ENCODE data around the gene ZFYVE9. TPM values are rescaled to one million over a fixed set of nuclear protein-coding genes. Genes with fewer than 3 reads are reported as not detected.

ZFYVE9 gene
- total RNA-seq, 1 donor from 2014 or later: 18.7 TPM

DNA sequence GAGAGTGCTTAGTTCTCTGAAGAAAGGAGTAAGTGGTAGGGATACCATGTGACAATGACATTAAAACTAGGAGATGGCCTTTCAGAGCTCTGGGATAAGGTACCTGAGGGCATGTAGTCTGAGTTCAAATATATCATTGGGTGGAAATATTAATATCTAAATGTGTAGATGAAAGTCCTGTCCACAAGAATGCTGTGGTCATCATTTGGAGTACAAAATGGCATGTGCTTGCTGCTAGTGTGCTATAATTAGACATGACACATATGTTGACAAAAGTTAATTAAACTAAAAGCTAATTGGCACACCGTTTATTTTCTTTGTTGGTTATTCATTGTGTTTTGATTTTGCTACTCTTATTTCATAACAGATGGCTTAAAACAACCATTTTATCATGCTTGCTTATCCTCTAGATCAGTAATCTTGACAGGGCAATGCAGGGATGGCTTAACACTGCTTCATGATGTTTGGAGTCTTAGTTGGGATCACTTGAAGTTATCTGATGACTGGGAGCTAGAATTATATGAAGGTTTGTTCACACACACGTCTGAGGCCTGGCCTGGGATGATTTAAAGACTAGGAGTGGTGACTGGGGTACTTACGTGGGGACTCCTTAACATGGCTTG lies 193.1 kb downstream of the ZFYVE9 start:
- no peaks in the 10 kb centered on the region for H3K27me3 ChIP-seq (ENCODE audit: low read depth)
- intact Hi-C loops (cut with DNase I): no loop called here
- H3K4me3 ChIP-seq: no peak overlapping the region
- no peaks in the 10 kb centered on the region for H3K4me1 ChIP-seq
- DNase-seq: no peak
- H3K27ac ChIP-seq: no peak overlapping the region
- H3K36me3 ChIP-seq: peaks cover 29% of the 10 kb centered on the region
- H3K9me3 ChIP-seq: no peaks in the 10 kb centered on the region
- no peak for ATAC-seq
- TF ChIP-seq, protein P1, sequence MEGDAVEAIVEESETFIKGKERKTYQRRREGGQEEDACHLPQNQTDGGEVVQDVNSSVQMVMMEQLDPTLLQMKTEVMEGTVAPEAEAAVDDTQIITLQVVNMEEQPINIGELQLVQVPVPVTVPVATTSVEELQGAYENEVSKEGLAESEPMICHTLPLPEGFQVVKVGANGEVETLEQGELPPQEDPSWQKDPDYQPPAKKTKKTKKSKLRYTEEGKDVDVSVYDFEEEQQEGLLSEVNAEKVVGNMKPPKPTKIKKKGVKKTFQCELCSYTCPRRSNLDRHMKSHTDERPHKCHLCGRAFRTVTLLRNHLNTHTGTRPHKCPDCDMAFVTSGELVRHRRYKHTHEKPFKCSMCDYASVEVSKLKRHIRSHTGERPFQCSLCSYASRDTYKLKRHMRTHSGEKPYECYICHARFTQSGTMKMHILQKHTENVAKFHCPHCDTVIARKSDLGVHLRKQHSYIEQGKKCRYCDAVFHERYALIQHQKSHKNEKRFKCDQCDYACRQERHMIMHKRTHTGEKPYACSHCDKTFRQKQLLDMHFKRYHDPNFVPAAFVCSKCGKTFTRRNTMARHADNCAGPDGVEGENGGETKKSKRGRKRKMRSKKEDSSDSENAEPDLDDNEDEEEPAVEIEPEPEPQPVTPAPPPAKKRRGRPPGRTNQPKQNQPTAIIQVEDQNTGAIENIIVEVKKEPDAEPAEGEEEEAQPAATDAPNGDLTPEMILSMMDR (IDR thresholded peaks at IDR 0.05): no peak

- Histone ChIP-seq H3K9me3 (no peaks in the 10 kb centered on the region), H3K4me1 (no peaks in the 10 kb centered on the region), H3K27me3 (ENCODE audit: low read depth) (no peaks in the 10 kb centered on the region), H3K27ac (no peak overlapping the region), H3K4me3 (no peak overlapping the region), H3K36me3 (peaks cover 32% of the 10 kb centered on the region)
- ATAC-seq (peak in 1 of 2 donors; percentile 64), DNase-seq (no peak)
- TF ChIP-seq, protein P1 (IDR thresholded peaks at IDR 0.05): no peak
- intact Hi-C loops (cut with DNase I): no loop called here
Observed at GRCh38 chr1:52337439-52337838, 195.6 kb downstream of the ZFYVE9 start.

- H3K27me3 ChIP-seq (ENCODE audit: low read depth): no peaks in the 10 kb centered on the region
- no peak overlapping the region for H3K27ac ChIP-seq
- H3K4me3 ChIP-seq: no peak overlapping the region
- H3K9me3 ChIP-seq: no peaks in the 10 kb centered on the region
- H3K4me1 ChIP-seq: no peaks in the 10 kb centered on the region
- ATAC-seq (no peak), DNase-seq (no peak)
- TF ChIP-seq, protein P1 (IDR thresholded peaks at IDR 0.05): no peak
- intact Hi-C loops (cut with DNase I): no loop called here
- peaks cover 37% of the 10 kb centered on the region for H3K36me3 ChIP-seq
Observed at GRCh38 chr1:52341655-52342260, 199.9 kb downstream of the ZFYVE9 start.

- no peaks in the 10 kb centered on the region for H3K4me1 ChIP-seq
- no peaks in the 10 kb centered on the region for H3K27me3 ChIP-seq (ENCODE audit: low read depth)
- no peak for DNase-seq
- peaks cover 33% of the 10 kb centered on the region for H3K36me3 ChIP-seq
- H3K4me3 ChIP-seq: no peak overlapping the region
- intact Hi-C loops (cut with DNase I): no loop called here
- ATAC-seq: no peak
- no peaks in the 10 kb centered on the region for H3K9me3 ChIP-seq
- TF ChIP-seq, protein P1 (IDR thresholded peaks at IDR 0.05): no peak
- H3K27ac ChIP-seq: no peak overlapping the region
Observed at GRCh38 chr1:52343979-52344378, 202.1 kb downstream of the ZFYVE9 start.

GRCh38 chr1:52345252-52345651 lies 203.4 kb downstream of the ZFYVE9 start:
- Histone ChIP-seq H3K36me3 (peaks cover 28% of the 10 kb centered on the region), H3K27ac (no peak overlapping the region), H3K9me3 (no peaks in the 10 kb centered on the region), H3K4me3 (no peak overlapping the region), H3K27me3 (ENCODE audit: low read depth) (no peaks in the 10 kb centered on the region), H3K4me1 (no peaks in the 10 kb centered on the region)
- no peak for DNase-seq
- intact Hi-C loops (cut with DNase I): no loop called here
- no peak for ATAC-seq
- TF ChIP-seq, protein P1 (IDR thresholded peaks at IDR 0.05): no peak

All from lower lobe of right lung (tissue), 2 donors.